Measurements from ENCODE around the gene ISOC2. TPM values are rescaled to one million over a fixed set of nuclear protein-coding genes. Genes with fewer than 3 reads are reported as not detected.

ISOC2 gene
- total and polyA plus RNA-seq, 9 of the 15 experiments (the other 6 are each of a cell fraction or from before 2014, with no cell fraction given) = 1.2 to 229 (median 58.3) TPM

GRCh38 chr19:55460670-55461258 is 678 bp downstream of the ISOC2 start (continued):
- TF ChIP-seq HMGXB4 (CRISPR knock-in tag; IDR thresholded peaks at IDR 0.05) (no peak), EGR1 (conservative IDR thresholded peaks at IDR 0.05) (peak; percentile 64), SRF (CRISPR knock-in tag; IDR thresholded peaks at IDR 0.05) (peak in 1 of 2 experiments; percentile 45; a peak in 1 of 4 replicates), EP300 (IDR thresholded peaks at IDR 0.05; ENCODE audit: low read length) (0 out of 2 replicates have a peak, but pooled peaks have one; percentile 7), CREB3L1 (IDR thresholded peaks at IDR 0.05; ENCODE audit: borderline replicate concordance, low read depth) (no peak), HMGN3 (IDR thresholded peaks at IDR 0.05; ENCODE audit: borderline replicate concordance, extremely low read depth, insufficient read length, low read depth, low read length) (peak; percentile 23), NR2C2 (CRISPR knock-in tag; IDR thresholded peaks at IDR 0.05) (no peak), NR2C2 (tag; IDR thresholded peaks at IDR 0.05) (peak; percentile 78), USF1 (CRISPR knock-in tag; IDR thresholded peaks at IDR 0.05) (no peak), SPI1 (IDR thresholded peaks at IDR 0.05; ENCODE audit: borderline replicate concordance, low read depth, low read length) (peak; percentile 37; the same call in 1 of the 2 replicates), MLLT1 (IDR thresholded peaks at IDR 0.05) (peak; percentile 8; a peak in 1 of 4 replicates), VEZF1 (CRISPR knock-in tag; IDR thresholded peaks at IDR 0.05) (peak; percentile 62), SAP30 (IDR thresholded peaks at IDR 0.05; ENCODE audit: borderline replicate concordance, insufficient read depth, low read depth, low read length, poor library complexity, severe bottlenecking) (no peak), TOE1 (IDR thresholded peaks at IDR 0.05; ENCODE audit: borderline replicate concordance) (peak; percentile 74; the same call in 1 of the 2 replicates), TOE1 (CRISPR knock-in tag; IDR thresholded peaks at IDR 0.05; ENCODE audit: borderline replicate concordance, low read depth) (no peak), SIN3A (IDR thresholded peaks at IDR 0.05; ENCODE audit: borderline replicate concordance in 2 of 2, control insufficient read depth in 1 of 2, low read depth in 2 of 2, low read length in 2 of 2) (peak in 1 of 2 experiments; percentile 81; a peak in 2 of 4 replicates), CC2D1A (IDR thresholded peaks at IDR 0.05) (no peak)
